SH-SY5Y (cell line): ENCODE measurements around the gene NEMP2.

ENCODE experiments used
- GATA2 ChIP-seq: IDR thresholded peaks from 2 replicates; pipeline ENCODE4 v1.6.1; 2011; ENCODE audit warnings: mild to moderate bottlenecking, low read depth, low read length
- GATA3 ChIP-seq: IDR thresholded peaks from 2 replicates; pipeline ENCODE4 v1.6.1; 2011; ENCODE audit warnings: low read depth, mild to moderate bottlenecking, low read length, moderate library complexity

GRCh38 chr2:190504912-190505311, 29.6 kb downstream of the NEMP2 start:
- TF ChIP-seq GATA3, result no peak
- TF ChIP-seq GATA2, result no peak
